Subcutaneous adipose tissue (tissue), 4 donors: ENCODE data around the gene ITGBL1. TPM values are rescaled to one million over a fixed set of nuclear protein-coding genes. Genes with fewer than 3 reads are reported as not detected.

Experiments used
- total RNA-seq, 4 donors: library from RNA; depleted of rRNA; stranded (reverse); fragments of >200 nt; gene quantifications; one replicate each; pipeline ENCODE4 v1.1.0, GENCODE V29; 2016
- TF ChIP-seq, protein P1 (sequence below): fragments of 450-650 bp; IDR thresholded peaks from one replicate; pipeline ENCODE4 v1.5.1; 2016; ENCODE audit warnings: low read depth, mild to moderate bottlenecking, control low read depth, antibody characterized with exemption, moderate library complexity

ITGBL1 gene
- total RNA-seq, 4 donors from 2014 or later: 8.3 to 34.6 (median 17.3) TPM

DNA sequence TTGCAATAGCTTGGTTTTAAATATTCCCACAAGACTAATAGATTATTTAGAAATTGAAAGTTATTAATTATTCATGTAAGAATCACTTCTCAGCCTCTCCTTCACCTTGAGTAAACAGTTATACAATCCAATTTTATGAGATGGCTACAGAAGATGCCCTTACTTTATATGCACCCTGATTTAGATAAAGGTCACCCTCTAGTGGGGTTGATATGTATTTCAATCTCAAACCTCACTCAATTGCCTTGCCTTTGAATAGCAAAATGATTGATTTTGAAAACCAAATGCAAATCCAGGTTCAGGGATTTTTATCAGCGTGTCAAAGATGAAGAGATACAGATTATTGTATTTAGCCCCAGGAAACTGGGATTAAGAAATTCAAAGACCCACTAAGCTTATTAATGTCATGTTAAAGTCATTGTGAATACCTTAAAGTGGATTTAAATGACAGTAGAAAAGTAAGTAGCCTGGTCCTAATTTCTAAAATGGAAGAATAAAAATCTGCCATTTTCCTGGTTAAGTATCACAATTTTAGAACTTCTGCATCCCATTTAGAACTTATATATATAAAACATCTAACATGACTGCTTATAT is 305.1 kb downstream of the ITGBL1 start:
- TF ChIP-seq, protein P1, sequence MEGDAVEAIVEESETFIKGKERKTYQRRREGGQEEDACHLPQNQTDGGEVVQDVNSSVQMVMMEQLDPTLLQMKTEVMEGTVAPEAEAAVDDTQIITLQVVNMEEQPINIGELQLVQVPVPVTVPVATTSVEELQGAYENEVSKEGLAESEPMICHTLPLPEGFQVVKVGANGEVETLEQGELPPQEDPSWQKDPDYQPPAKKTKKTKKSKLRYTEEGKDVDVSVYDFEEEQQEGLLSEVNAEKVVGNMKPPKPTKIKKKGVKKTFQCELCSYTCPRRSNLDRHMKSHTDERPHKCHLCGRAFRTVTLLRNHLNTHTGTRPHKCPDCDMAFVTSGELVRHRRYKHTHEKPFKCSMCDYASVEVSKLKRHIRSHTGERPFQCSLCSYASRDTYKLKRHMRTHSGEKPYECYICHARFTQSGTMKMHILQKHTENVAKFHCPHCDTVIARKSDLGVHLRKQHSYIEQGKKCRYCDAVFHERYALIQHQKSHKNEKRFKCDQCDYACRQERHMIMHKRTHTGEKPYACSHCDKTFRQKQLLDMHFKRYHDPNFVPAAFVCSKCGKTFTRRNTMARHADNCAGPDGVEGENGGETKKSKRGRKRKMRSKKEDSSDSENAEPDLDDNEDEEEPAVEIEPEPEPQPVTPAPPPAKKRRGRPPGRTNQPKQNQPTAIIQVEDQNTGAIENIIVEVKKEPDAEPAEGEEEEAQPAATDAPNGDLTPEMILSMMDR: no peak

DNA sequence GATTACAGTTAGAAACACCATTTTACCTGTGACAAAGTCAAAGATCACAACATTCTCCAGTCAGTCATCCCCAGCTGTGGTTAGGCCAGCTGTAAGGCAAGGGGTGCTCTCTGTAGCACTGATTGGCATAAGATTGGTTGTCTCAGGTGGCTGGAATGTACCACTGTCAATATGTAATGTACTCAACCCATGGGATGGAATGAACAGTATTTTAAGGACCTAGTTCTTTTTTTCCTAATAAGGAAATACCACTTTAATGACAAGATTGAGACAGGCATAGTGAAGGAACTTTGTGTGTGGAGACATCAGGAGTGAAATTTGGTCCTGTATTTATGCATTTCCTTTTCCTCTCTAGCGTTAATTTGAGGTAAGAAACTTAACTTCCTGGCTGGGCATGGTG is 310.7 kb downstream of the ITGBL1 start:
- TF ChIP-seq, protein P1: no peak

Other genes starting within 250 kb of the ITGBL1 start
- gene NALCN, start 36.2 kb upstream of the ITGBL1 start, total RNA-seq: 1 to 10 TPM in 1 of 4 donors, under 1 TPM in 2, not detected in 1; under 0.01 to 1.3 (median 0.17) TPM